HepG2 (cell line): ENCODE results near the gene TMEM232. TPM values are rescaled to one million over a fixed set of nuclear protein-coding genes. Genes with fewer than 3 reads are reported as not detected.

ENCODE experiments used
- ATAC-seq: fragments of 200-7000 bp; cut with Tn5 transposase; 3 replicates; pipeline ENCODE4 v1.9.1; 2020; ENCODE audit warnings: mild to moderate bottlenecking, moderate library complexity
- BruUV-seq: library from RNA; stranded (reverse); fragments of 400-500 nt; replicated peaks from 2 replicates; lab custom pipeline; 2021; lab: Mats Ljungman, UMichigan
- CTCF ChIA-PET: fragments of 300-600 bp; formaldehyde crosslinking; extraction: SDS; loops from one replicate; lab custom pipeline; 2021; ENCODE audit warnings: low total read pairs, inconsistent platforms, low intra/inter-chr PET ratio; lab: Yijun Ruan, JAX
- POLR2A ChIA-PET: fragments of 350-600 bp; sonication (Branson Sonifier 250); formaldehyde crosslinking; loops from one replicate; lab custom pipeline; 2020; ENCODE audit warnings: antibody characterized with exemption, inconsistent platforms; lab: Yijun Ruan, JAX
- DNase-seq: peaks from one replicate; pipeline ENCODE4 v3.0.0-alpha.2; 2015; ENCODE audit warnings: low spot score
- FAIRE-seq: peaks from 3 replicates; lab custom pipeline; 2011; peaks lifted over from hg19 to GRCh38; lab: Jason Lieb, UNC
- H2AFZ ChIP-seq: one replicate; pipeline ENCODE4 v1.6.1; 2011; ENCODE audit warnings: low read length, inconsistent platforms
- H3K27ac ChIP-seq: fragments of 300-600 bp; 3 replicates; pipeline ENCODE4 v1.8.0; 2011; ENCODE audit warnings: mixed run types, mild to moderate bottlenecking, mixed read lengths, low read length, inconsistent platforms; ENCODE audit not compliant: insufficient read depth; ENCODE audit errors: extremely low read length
- H3K27me3 ChIP-seq, 2 experiments: fragments of 200-600 bp in 1 of 2; 2 replicates in 1 of 2; 3 replicates in 1 of 2; pipeline versions ENCODE4 v1.6.0 to v1.8.0; 2011; ENCODE audit warnings: low read length in 2 of 2, mild to moderate bottlenecking in 2 of 2, moderate library complexity in 2 of 2, inconsistent platforms in 1 of 2; ENCODE audit not compliant: insufficient read depth in 2 of 2, control insufficient read depth in 1 of 2
- H3K36me3 ChIP-seq, 2 experiments: fragments of 200-600 bp in 1 of 2; replicated peaks in 1 of 2; 2 replicates in 1 of 2; 3 replicates in 1 of 2; pipeline versions ENCODE4 v1.5.1 to v1.8.0; 2011; ENCODE audit warnings: low read length in 2 of 2, inconsistent platforms in 1 of 2; ENCODE audit not compliant: insufficient read depth in 2 of 2, control insufficient read depth in 1 of 2
- H3K4me1 ChIP-seq: 2 replicates; pipeline ENCODE4 v1.5.1; 2012; ENCODE audit warnings: low read length, inconsistent platforms; ENCODE audit not compliant: insufficient read depth
- H3K4me2 ChIP-seq: 2 replicates; pipeline ENCODE4 v1.6.0; 2011; ENCODE audit warnings: low read depth, low read length, inconsistent platforms
- H3K4me3 ChIP-seq, 3 experiments: fragments of 200-600 bp in 1 of 3; sonication (generic), shearing (Covaris generic) in 1 of 3; replicated peaks in 1 of 3; 2 replicates each; pipeline ENCODE4 v1.5.1; 2011 to 2016; ENCODE audit warnings: low read length in 3 of 3, inconsistent platforms in 2 of 3, low read depth in 2 of 3, mild to moderate bottlenecking in 2 of 3, control low read depth in 1 of 3, mixed read lengths in 1 of 3; ENCODE audit not compliant: insufficient read depth in 1 of 3
- H3K79me2 ChIP-seq: one replicate; pipeline ENCODE4 v1.6.1; 2011; ENCODE audit warnings: low read length, inconsistent platforms; ENCODE audit not compliant: insufficient read depth
- H3K9ac ChIP-seq: 2 replicates; pipeline ENCODE4 v1.6.0; 2011; ENCODE audit warnings: mild to moderate bottlenecking, low read depth, low read length, inconsistent platforms; ENCODE audit not compliant: insufficient read depth
- H3K9me3 ChIP-seq: 2 replicates; pipeline ENCODE4 v1.5.1; 2012; ENCODE audit warnings: mild to moderate bottlenecking, low read length
- H4K20me1 ChIP-seq: 2 replicates; pipeline ENCODE4 v1.6.0; 2011; ENCODE audit warnings: inconsistent platforms, mild to moderate bottlenecking, low read length, moderate library complexity; ENCODE audit not compliant: insufficient read depth
- CENPX ChIP-seq: sonication (generic); formaldehyde crosslinking; IDR thresholded peaks from 2 replicates; pipeline ENCODE4 v1.9.0; 2021; ENCODE audit warnings: mild to moderate bottlenecking, missing genetic modification reagents, moderate library complexity
- CTCF ChIP-seq: sonication (generic); formaldehyde crosslinking; IDR thresholded peaks from 2 replicates; pipeline ENCODE4 v1.5.0; 2020; ENCODE audit warnings: mild to moderate bottlenecking, missing genetic modification reagents, moderate library complexity
- DPF2 ChIP-seq: sonication (generic); formaldehyde crosslinking; IDR thresholded peaks from 2 replicates; pipeline ENCODE4 v1.4.0; 2020; ENCODE audit warnings: mild to moderate bottlenecking, low read depth, missing genetic modification reagents, borderline replicate concordance
- ELF1 ChIP-seq: sonication (generic); formaldehyde crosslinking; IDR thresholded peaks from 2 replicates; pipeline ENCODE4 v1.4.0; 2020; ENCODE audit warnings: missing genetic modification reagents
- GMEB1 ChIP-seq: sonication (generic); formaldehyde crosslinking; IDR thresholded peaks from 2 replicates; pipeline ENCODE4 v1.5.1; 2020; ENCODE audit warnings: missing genetic modification reagents, mild to moderate bottlenecking, borderline replicate concordance
- HOXA9 ChIP-seq: sonication (generic); formaldehyde crosslinking; IDR thresholded peaks from 2 replicates; pipeline ENCODE4 v1.8.1; 2022; ENCODE audit warnings: missing genetic modification reagents, mild to moderate bottlenecking, moderate library complexity, borderline replicate concordance
- HOXD1 ChIP-seq: sonication (generic); formaldehyde crosslinking; IDR thresholded peaks from 2 replicates; pipeline ENCODE4 v1.5.0; 2020; ENCODE audit warnings: missing genetic modification reagents
- POLR2AphosphoS5 ChIP-seq: IDR thresholded peaks from 2 replicates; pipeline ENCODE4 v1.6.1; 2012; ENCODE audit warnings: low read depth, low read length
- SMAD1 ChIP-seq: sonication (generic); formaldehyde crosslinking; IDR thresholded peaks from 2 replicates; pipeline ENCODE4 v1.4.0; 2020; ENCODE audit warnings: missing genetic modification reagents, low read depth, mild to moderate bottlenecking, borderline replicate concordance
- SMC3 ChIP-seq: IDR thresholded peaks from 2 replicates; pipeline ENCODE4 v1.6.1; 2011; ENCODE audit warnings: low read length, improper control_type of control experiment
- SOX13 ChIP-seq, 3 experiments: fragments of 450-650 bp in 1 of 3; sonication (generic) in 1 of 3; formaldehyde crosslinking in 1 of 3; IDR thresholded peaks in 2 of 3; conservative IDR thresholded peaks in 1 of 3; 2 replicates each; pipeline versions ENCODE4 v1.5.0 to v1.6.1; 2016 to 2020; ENCODE audit warnings: antibody characterized with exemption in 1 of 3, mild to moderate bottlenecking in 1 of 3, missing compliant biosample characterization in 1 of 3, missing genetic modification reagents in 1 of 3, moderate library complexity in 1 of 3
- YEATS2 ChIP-seq: sonication (generic); formaldehyde crosslinking; IDR thresholded peaks from 2 replicates; pipeline ENCODE4 v1.4.0; 2020; ENCODE audit warnings: missing genetic modification reagents, borderline replicate concordance
- ZIK1 ChIP-seq: sonication (generic); formaldehyde crosslinking; IDR thresholded peaks from 2 replicates; pipeline ENCODE4 v1.5.0; 2020; ENCODE audit warnings: mild to moderate bottlenecking, low read depth, missing genetic modification reagents, borderline replicate concordance
- ZMYM3 ChIP-seq: sonication (generic); formaldehyde crosslinking; IDR thresholded peaks from 2 replicates; pipeline ENCODE4 v1.5.1; 2020; ENCODE audit warnings: mild to moderate bottlenecking, missing genetic modification reagents
- ZNF253 ChIP-seq: sonication (generic); formaldehyde crosslinking; IDR thresholded peaks from 2 replicates; pipeline ENCODE4 v1.8.0; 2022; ENCODE audit warnings: mild to moderate bottlenecking, missing genetic modification reagents, borderline replicate concordance
- ZNF280B ChIP-seq: sonication (generic); formaldehyde crosslinking; IDR thresholded peaks from 2 replicates; pipeline ENCODE4 v1.5.0; 2020; ENCODE audit warnings: missing genetic modification reagents, mild to moderate bottlenecking, borderline replicate concordance
- ZNF430 ChIP-seq: sonication (generic); formaldehyde crosslinking; IDR thresholded peaks from 2 replicates; pipeline ENCODE4 v1.9.0; 2021; ENCODE audit warnings: mild to moderate bottlenecking, missing genetic modification reagents
- ZNF614 ChIP-seq: IDR thresholded peaks from 2 replicates; pipeline ENCODE4 v1.6.1; 2018; ENCODE audit warnings: missing biosample characterization, missing genetic modification reagents, inconsistent platforms, borderline replicate concordance
- ZNF652 ChIP-seq: IDR thresholded peaks from 2 replicates; pipeline ENCODE4 v1.6.1; 2016; ENCODE audit warnings: low read depth, borderline replicate concordance
- WGBS: methylation state at CpG from one replicate; pipeline ENCODE4 v1.1.6; 2017; ENCODE audit warnings: low lambda C conversion rate; 5-methylcytosine and 5-hydroxymethylcytosine counted together
- in situ Hi-C: cut with HindIII; loops from 2 replicates; pipeline ENCODE4 v1.10.0; 2017; ENCODE audit warnings: low pct_unique_long_range_greater_than_20kb; ENCODE audit not compliant: extremely low pct_ligation_motif_present
- intact Hi-C: fragments of 100-400 bp; cut with micrococcal nuclease; formaldehyde crosslinking; loops from one replicate; pipeline ENCODE4 v1.10.0; 2022; ENCODE audit not compliant: unreplicated experiment
- polyA plus RNA-seq, 8 experiments: library from polyadenylated mRNA; depleted of rRNA in 3 of 8; stranded (reverse) in 7 of 8; unstranded in 1 of 8; fragments of >200 nt; fragmentation: Illumina TruSeq in 4 of 8; extraction: Trizol in 4 of 8; gene quantifications; 2 replicates each; pipeline versions ENCODE4 v1.2.1 to v1.2.3, GENCODE V29; 2011 to 2016; ENCODE audit warnings: low read depth in 4 of 8, missing spikeins in 1 of 8, mixed read lengths in 1 of 8; ENCODE audit not compliant: insufficient read depth in 1 of 8
- total RNA-seq, 5 experiments: library from RNA; depleted of rRNA; stranded (reverse); fragments of >200 nt; fragmentation: Illumina TruSeq; extraction: Trizol; gene quantifications; 2 replicates each; pipeline ENCODE4 v1.2.3, GENCODE V29; 2016; ENCODE audit warnings: low read depth in 1 of 5

The TMEM232 gene
- total and polyA plus RNA-seq, 2 of the 13 experiments (the other 11 are each of a cell fraction or from before 2014, with no cell fraction given): 0.29 to 0.71 TPM

GRCh38 chr5:110458313-110458712 lies 268.2 kb downstream of the TMEM232 start:
- no peak for TF ChIP-seq ZNF652
- no peak for TF ChIP-seq ZIK1
- no peak for TF ChIP-seq DPF2 (CRISPR knock-in tag)
- no peak for TF ChIP-seq SMAD1
- no peak for TF ChIP-seq ZNF280B (CRISPR knock-in tag)
- TF ChIP-seq CENPX (CRISPR knock-in tag): no peak
- no peak for TF ChIP-seq ZNF430 (CRISPR knock-in tag)
- TF ChIP-seq HOXA9 (CRISPR knock-in tag): no peak
- no peak for TF ChIP-seq CTCF (CRISPR knock-in tag)
- no peak for TF ChIP-seq HOXD1
- TF ChIP-seq SMC3: no peak
- TF ChIP-seq GMEB1 (CRISPR knock-in tag): no peak
- TF ChIP-seq ELF1: no peak
- no peak for TF ChIP-seq ZNF253 (CRISPR knock-in tag)
- TF ChIP-seq ZMYM3: no peak
- no peak for TF ChIP-seq SOX13 (IDR thresholded peaks at IDR 0.05)
- TF ChIP-seq SOX13 (CRISPR knock-in tag; conservative IDR thresholded peaks at IDR 0.05 in 1 of 2, IDR thresholded peaks at IDR 0.05 in 1 of 2): no peak
- TF ChIP-seq ZNF614 (CRISPR knock-in tag): no peak
- TF ChIP-seq POLR2AphosphoS5: no peak
- no peak for TF ChIP-seq YEATS2 (CRISPR knock-in tag)
- Histone ChIP-seq H3K36me3 (no peaks in the 10 kb centered on the region), H3K9ac (no peak overlapping the region), H3K4me2 (no peak overlapping the region), H3K27ac (no peak overlapping the region), H3K9me3 (no peaks in the 10 kb centered on the region), H3K4me1 (no peaks in the 10 kb centered on the region), H3K4me3 (no peak overlapping the region), H3K27me3 (no peaks in the 10 kb centered on the region), H4K20me1 (no peaks in the 10 kb centered on the region), H3K79me2 (no peaks in the 10 kb centered on the region), H2AFZ (no peak overlapping the region)
- WGBS: 88% methylated on average over 1 of the region's 1 CpG
- intact Hi-C loops (no loop called here), in situ Hi-C loops (no loop called here)
- FAIRE-seq (no peak), ATAC-seq (no peak), DNase-seq (no peak)
- POLR2A ChIA-PET: no interaction called here
- CTCF ChIA-PET: no interaction called here
- no TSS peak for BruUV-seq
